Natural killer cell (primary cell): ENCODE results near the gene ARHGEF37. TPM values are rescaled to one million over a fixed set of nuclear protein-coding genes. Genes with fewer than 3 reads are reported as not detected.

ENCODE experiments used
- ATAC-seq, 3 donors: fragments of 150-1000 bp in 2 of 3; fragments of 200-7000 bp in 1 of 3; cut with Tn5 transposase; 1 replicate in 1 of 3; 2 replicates in 2 of 3; pipeline ENCODE4 v1.10.0; 2021; ENCODE audit warnings: mild to moderate bottlenecking in 2 of 3, moderate library complexity in 2 of 3
- DNase-seq, 2 donors: peaks; one replicate each; pipeline versions ENCODE4 v3.0.0 to v3.0.0-alpha.2; 2013 to 2021; ENCODE audit warnings: mixed read lengths in 1 of 2
- H3K27ac ChIP-seq: one replicate; pipeline ENCODE4 v1.5.1; 2013; ENCODE audit warnings: mild to moderate bottlenecking, low read length
- H3K27me3 ChIP-seq: one replicate; pipeline ENCODE4 v1.6.1; 2013; ENCODE audit warnings: low read length; ENCODE audit not compliant: control insufficient read depth, insufficient read depth
- H3K36me3 ChIP-seq: one replicate; pipeline ENCODE4 v1.6.1; 2013; ENCODE audit warnings: low read length; ENCODE audit not compliant: control insufficient read depth, insufficient read depth
- H3K4me1 ChIP-seq: one replicate; pipeline ENCODE4 v1.6.1; 2013; ENCODE audit warnings: low read length; ENCODE audit not compliant: control insufficient read depth, insufficient read depth
- H3K4me3 ChIP-seq: one replicate; pipeline ENCODE4 v1.5.1; 2013; ENCODE audit warnings: low read length
- H3K9me3 ChIP-seq: one replicate; pipeline ENCODE4 v1.6.1; 2013; ENCODE audit warnings: low read length; ENCODE audit not compliant: control insufficient read depth, insufficient read depth
- H3K27ac Mint-ChIP-seq, 2 donors: one replicate each; pipeline ENCODE4 v1.8.0; 2022; ENCODE audit warnings: mild to moderate bottlenecking in 2 of 2, mixed read lengths in 2 of 2, moderate library complexity in 1 of 2
- H3K27me3 Mint-ChIP-seq, 2 donors: one replicate each; pipeline ENCODE4 v1.8.0; 2022; ENCODE audit warnings: low read depth in 2 of 2, mixed read lengths in 2 of 2
- H3K36me3 Mint-ChIP-seq: one replicate; pipeline ENCODE4 v1.8.0; 2022; ENCODE audit warnings: mixed read lengths
- H3K4me1 Mint-ChIP-seq, 2 donors: one replicate each; pipeline ENCODE4 v1.8.0; 2022; ENCODE audit warnings: mixed read lengths in 2 of 2
- H3K4me3 Mint-ChIP-seq: one replicate; pipeline ENCODE4 v1.8.0; 2022; ENCODE audit warnings: mild to moderate bottlenecking, moderate library complexity, mixed read lengths
- H3K9me3 Mint-ChIP-seq, 2 donors: one replicate each; pipeline ENCODE4 v1.8.0; 2022; ENCODE audit warnings: mixed read lengths in 2 of 2
- CTCF ChIP-seq: fragments of 200-600 bp; IDR thresholded peaks from one replicate; pipeline ENCODE4 v1.8.0; 2022; ENCODE audit warnings: antibody characterized with exemption
- WGBS: methylation state at CpG from one replicate; pipeline ENCODE4 v1.1.7; 2013; ENCODE audit warnings: missing lambda C conversion rate; ENCODE audit not compliant: insufficient coverage; 5-methylcytosine and 5-hydroxymethylcytosine counted together
- intact Hi-C: fragments of 100-400 bp; cut with micrococcal nuclease; formaldehyde crosslinking; loops from one replicate; pipeline ENCODE4 v1.14.2; 2022
- total RNA-seq, 4 donors: library from RNA; stranded (reverse); fragments of 120-200 nt in 1 of 4; gene quantifications; one replicate each; pipeline versions ENCODE4 v1.2.3 to v1.2.4, GENCODE V29; 2013 to 2022

The ARHGEF37 gene
- total RNA-seq, 3 donors from 2014 or later (not counting 1 experiment from before 2014, with no cell fraction given), result 0.61 to 2.6 TPM; not detected in 1

DNA sequence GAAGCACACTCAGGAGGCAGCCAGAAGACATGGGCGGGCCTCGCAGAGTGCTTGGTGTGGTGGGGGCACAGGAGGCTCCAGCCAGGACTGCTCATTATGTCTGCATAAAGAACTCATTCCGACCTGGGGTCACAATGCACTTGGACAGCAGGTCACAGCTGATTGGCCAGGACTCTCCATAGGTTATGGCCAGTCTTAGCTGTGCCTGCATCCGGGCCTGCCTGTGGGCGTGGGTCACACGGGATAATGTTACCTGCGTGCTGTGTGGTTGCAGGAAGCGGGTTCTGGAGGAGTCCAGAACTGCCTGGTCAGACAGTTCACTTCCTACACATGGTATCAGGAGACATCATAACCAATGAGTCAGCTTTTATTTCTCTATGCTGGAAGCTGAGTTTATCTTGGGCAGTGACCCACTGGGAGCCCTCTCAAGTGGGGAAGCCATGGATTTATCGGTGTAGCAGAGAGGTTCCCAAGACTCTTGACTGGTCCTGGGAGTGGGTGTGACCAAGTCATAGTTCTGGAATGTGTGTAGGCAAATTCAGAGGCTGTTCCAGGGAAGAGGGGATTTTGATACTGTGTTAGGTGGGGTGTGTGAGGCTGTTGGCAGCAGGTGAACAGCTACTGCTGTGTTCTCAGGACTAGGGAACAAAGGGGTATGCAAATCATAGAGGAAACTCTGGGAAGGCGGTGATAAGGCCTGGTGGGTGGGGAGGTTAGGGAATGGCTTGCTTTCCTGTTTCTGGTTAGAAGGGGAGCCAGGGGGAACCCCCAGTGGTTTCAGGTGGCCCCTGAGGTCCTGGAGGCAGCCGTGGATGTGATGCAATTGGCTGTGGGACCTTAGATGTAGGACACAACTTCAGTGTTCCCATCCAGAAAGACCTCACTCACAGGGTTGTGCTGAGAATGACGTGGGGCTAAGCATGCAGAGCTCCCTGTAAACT lies 51.3 kb downstream of the ARHGEF37 start:
- no peak overlapping the region for H3K27ac Mint-ChIP-seq
- no peak for ATAC-seq
- 64% methylated on average over 12 of the region's 12 CpGs for WGBS

DNA sequence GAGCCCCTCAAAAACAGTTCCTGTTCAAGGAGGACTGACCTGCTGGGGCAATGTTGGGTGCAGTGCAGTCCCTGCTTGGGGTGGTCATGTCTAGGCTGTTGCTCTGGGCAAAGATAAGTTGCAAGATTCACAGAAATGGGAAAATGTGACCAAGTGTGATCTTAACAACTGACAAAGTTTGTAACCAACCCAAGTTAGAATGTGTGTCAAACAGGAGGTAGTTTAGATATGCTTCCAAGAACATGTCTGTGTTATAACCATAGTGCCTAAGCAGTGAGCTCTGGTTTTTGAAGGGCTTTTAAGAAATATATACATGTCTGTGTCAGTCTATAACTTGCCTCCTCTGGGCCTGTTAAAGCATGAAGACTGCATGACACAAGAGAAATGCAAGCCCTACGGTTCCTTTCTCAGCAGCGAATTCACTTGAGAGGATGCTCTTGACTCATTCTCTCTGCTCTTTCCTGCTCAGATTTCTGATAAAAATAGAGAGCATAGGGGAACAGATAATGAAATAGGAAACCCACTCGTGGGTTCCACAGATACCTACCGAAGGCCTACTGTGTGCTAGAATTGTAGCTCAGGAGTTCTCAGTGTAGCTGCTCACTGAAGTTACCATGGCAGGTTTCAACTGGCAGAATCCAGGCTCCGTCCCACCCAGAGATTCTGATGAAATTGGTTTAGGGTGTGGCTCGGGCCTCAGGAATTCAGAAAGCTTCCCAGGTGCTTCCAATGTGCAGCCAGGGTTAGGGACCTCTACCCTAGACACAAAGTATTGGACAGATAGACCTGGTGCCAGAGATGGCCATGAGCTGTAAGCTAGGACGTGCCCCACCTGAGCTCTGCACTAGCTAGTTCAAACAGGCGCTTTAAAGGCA lies 52.4 kb downstream of the ARHGEF37 start:
- intact Hi-C loops, result no loop called here
- no peak for TF ChIP-seq CTCF
- Mint-ChIP-seq H3K27ac (no peak overlapping the region), H3K36me3 (no peaks in the 10 kb centered on the region), H3K4me3 (no peak overlapping the region), H3K4me1 (peaks cover 0 to 5% of the 10 kb centered on the region in 2 donors), H3K27me3 (no peaks in the 10 kb centered on the region), H3K9me3 (no peaks in the 10 kb centered on the region)
- H3K9me3 ChIP-seq, result no peaks in the 10 kb centered on the region
- no peak for ATAC-seq
- 83% methylated on average over 8 of the region's 8 CpGs for WGBS
- no peaks in the 10 kb centered on the region for H3K4me1 ChIP-seq
- no peaks in the 10 kb centered on the region for H3K36me3 ChIP-seq
- H3K27ac ChIP-seq, result no peak overlapping the region
- H3K27me3 ChIP-seq, result no peaks in the 10 kb centered on the region
- H3K4me3 ChIP-seq, result no peak overlapping the region
- no peak for DNase-seq

More for the DNA sequence above, 51.3 kb downstream of the ARHGEF37 start:
- no peaks in the 10 kb centered on the region for H3K9me3 ChIP-seq
- Mint-ChIP-seq H3K36me3 (no peaks in the 10 kb centered on the region), H3K27me3 (peaks cover 0 to 3% of the 10 kb centered on the region in 2 donors), H3K4me1 (peaks cover 0 to 5% of the 10 kb centered on the region in 2 donors), H3K4me3 (no peak overlapping the region), H3K9me3 (no peaks in the 10 kb centered on the region)
- H3K36me3 ChIP-seq, result no peaks in the 10 kb centered on the region
- DNase-seq, result no peak
- no peak overlapping the region for H3K27ac ChIP-seq
- H3K4me3 ChIP-seq, result no peak overlapping the region
- no peaks in the 10 kb centered on the region for H3K4me1 ChIP-seq
- intact Hi-C loops, result no loop called here
- no peaks in the 10 kb centered on the region for H3K27me3 ChIP-seq
- no peak for TF ChIP-seq CTCF

DNA sequence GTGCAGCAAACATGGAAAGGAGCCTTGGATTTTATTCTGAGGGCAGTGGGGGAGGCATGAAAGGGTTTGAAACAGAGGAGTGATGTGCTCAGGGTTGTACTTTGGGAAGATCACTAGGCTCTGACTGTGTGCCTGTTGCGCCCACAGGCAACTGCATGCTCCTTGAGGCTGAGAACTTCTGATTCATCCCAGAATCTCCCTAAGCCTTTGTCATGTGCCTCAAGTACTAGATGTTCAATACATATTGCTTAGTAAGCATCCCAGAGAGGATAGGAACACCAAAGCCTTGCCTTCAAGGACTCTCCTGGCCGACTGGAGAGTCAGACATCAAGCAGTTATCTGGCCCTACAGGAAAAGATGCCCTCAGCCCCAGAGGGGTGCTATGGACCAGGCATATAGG lies 54.1 kb downstream of the ARHGEF37 start:
- no peak overlapping the region for H3K27ac Mint-ChIP-seq
- no peaks in the 10 kb centered on the region for H3K27me3 Mint-ChIP-seq
- Histone ChIP-seq H3K4me3 (no peak overlapping the region), H3K9me3 (no peaks in the 10 kb centered on the region), H3K27me3 (no peaks in the 10 kb centered on the region), H3K36me3 (no peaks in the 10 kb centered on the region), H3K4me1 (no peaks in the 10 kb centered on the region), H3K27ac (no peak overlapping the region)
- H3K4me1 Mint-ChIP-seq, result peaks cover 0 to 5% of the 10 kb centered on the region in 2 donors
- no peaks in the 10 kb centered on the region for H3K9me3 Mint-ChIP-seq
- WGBS, result 68% methylated on average over 2 of the region's 2 CpGs
- intact Hi-C loops, result no loop called here
- no peak for TF ChIP-seq CTCF
- no peaks in the 10 kb centered on the region for H3K36me3 Mint-ChIP-seq
- no peak for DNase-seq
- no peak for ATAC-seq
- H3K4me3 Mint-ChIP-seq, result no peak overlapping the region
